ENCODE results near the gene AGAP4.
"Not testable (repeated sequence)": the region's sequence is repeated elsewhere in the genome, so short reads cannot be mapped to it uniquely, and the experiment has no call there.

GRCh38 chr10:45822918-45823317 lies 24.4 kb downstream of the AGAP4 start:
- not testable (repeated sequence) for TF ChIP-seq POLR2A, CTCF (IDR thresholded peaks at IDR 0.05)
